CD4-positive, alpha-beta T cell treated with Interleukin-12 subunit alpha and Interleukin-12 subunit beta, for 1 hour (primary cell): Measurements from ENCODE around the gene REPIN1.

Experiments
- DNase-seq: peaks from one replicate; pipeline ENCODE4 v3.0.0-alpha.2; 2020

Gene REPIN1

DNA sequence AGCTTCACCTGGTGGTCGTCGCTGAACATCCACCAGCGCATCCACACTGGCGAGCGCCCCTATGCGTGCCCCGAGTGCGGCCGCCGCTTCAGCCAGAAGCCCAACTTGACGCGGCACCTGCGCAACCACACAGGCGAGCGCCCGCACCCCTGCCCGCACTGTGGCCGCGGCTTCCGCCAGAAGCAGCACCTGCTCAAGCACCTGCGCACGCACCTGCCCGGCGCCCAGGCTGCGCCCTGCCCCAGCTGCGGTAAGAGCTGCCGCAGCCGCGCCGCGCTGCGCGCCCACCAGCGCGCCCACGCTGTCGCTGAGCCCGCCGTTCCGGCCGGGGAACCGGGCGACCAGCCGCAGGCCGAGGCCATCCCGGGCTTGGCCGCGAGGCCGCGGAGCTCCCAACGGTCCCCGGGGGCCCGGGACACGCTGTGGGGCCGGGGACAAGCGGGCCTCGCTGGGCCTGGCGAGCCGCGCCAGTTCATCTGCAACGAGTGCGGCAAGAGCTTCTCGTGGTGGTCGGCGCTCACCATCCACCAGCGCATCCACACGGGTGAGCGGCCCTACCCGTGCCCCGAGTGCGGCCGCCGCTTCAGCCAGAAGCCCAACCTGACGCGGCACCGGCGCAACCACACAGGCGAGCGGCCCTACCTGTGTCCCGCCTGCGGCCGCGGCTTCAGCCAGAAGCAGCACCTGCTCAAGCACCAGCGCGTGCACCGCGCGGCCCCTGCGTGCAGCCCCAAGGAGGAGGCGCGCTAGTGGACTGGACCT is 28.9 kb downstream of the REPIN1 start:
- no peak for DNase-seq

DNA sequence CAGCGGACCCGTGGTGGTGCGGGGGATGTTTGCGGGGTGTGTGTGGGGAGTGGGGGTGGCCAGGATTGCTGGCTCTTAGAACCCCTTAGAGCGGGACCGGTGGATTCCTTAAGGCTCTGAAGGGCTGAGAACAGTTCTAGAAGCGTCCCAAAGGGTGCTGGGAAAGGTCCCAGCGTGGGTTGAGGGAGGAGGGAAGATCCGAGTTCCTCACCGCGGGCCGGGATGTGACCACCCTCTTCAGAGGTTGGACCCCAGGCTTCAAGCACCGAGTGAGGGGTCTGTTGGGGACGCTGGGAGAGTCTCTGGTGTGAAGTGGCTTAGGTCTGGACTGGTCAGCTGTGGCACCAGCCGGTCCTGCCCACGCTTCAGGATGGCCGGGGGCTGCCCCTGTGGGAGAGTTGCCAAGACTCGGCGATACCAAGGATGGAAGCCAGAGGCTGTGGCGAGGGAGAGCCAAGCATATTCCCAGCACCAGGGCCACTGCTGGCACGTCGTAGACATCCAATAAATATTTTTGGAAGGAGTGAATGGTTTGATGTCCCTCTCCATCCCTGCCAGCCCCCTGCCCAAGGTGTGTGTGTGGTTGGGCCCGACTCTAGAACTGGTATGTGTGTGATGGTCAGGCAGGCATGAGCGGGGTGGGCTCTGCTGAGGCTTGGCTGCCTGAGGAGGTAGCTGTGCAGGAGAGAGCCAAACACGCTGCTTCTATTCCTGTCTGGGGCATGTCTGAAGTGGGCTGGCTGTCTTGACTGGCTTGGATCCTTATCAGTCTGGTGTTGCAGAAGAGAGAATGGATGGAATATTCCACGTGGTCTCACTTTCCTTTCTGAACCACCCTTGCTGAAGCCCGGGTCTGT is 29.7 kb downstream of the REPIN1 start:
- DNase-seq = no peak

DNA sequence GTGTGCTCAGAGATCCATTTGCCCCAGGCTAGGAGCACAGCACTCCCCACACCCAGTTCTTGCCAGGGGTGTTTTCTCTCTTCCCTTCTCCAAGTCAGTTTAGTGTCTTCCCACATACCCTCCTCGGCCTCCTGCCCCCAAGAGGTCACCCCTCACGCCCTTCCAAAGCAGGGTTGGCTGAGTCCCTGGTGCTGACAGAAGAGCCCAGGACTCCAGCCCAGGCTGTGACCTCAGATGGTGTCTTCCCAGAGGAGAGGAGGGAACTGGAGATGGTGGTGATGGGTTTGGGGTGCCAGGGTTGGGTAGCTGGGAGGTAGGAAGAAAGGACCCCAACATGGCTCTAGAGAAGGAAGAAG is 30.3 kb downstream of the REPIN1 start:
- DNase-seq = no peak

DNA sequence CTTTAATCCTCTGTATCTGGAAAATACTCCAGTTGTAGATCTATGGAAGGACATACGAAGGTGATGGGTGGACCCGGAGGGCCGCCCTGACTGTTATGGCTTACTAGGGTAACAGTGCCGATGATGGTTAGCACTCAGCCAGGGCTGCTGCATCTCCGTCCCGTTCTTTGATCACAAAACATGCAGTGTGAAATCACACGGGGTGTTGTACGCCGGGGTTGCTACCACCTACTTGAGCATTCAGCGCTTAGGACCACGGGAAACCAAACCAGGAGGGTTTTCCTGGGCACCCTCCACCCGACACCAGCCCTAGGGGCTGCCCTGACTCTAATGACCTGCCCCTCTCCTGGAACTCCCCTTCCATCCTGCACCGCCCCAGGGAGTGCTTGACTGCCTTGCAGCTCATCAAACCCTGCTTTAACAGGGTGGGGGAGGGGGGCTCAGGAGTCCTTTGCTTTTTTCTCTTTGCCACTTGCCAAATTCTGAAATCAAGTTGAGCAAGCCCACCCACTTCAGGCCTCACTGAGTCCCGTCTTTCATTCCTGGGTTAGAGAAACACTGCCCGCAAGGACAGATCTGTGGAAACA is 30.9 kb downstream of the REPIN1 start:
- DNase-seq = no peak

DNA sequence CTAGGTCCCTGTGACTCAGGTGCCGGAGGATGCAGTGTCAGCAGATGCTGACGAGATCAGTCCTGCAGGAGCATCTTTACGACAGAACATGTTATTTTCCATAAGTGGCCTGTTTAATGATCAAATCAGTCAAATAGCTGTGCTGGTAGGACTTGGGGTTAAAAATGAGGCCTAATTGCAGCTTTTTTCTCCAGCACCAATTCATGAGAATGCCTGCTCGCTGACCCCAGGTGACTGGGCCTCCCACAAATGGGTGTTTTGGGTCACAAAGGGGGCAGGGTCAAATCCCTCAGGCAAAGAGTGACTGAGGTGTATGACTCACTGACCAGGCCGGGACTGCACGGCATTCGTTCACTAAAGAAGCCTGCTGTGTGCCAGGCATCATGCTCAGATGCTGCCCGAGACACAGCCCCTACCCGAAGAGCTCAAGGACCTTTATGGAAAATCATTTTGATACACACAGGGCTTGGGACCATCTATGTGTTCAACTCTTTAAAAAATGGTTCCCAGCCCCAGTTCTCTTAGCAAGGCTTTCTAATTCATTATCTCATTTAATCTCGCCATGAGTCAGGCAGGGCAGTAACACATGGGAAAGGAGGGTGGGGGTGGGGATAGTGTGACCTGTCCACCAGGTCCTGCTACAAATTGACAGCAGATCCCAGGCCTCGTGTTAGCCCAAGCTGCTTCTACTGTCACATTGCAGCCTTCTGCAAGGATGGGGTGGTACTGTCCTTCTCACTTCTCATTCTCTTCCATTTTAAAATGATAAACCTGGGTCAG is 31.6 kb downstream of the REPIN1 start:
- no peak for DNase-seq

DNA sequence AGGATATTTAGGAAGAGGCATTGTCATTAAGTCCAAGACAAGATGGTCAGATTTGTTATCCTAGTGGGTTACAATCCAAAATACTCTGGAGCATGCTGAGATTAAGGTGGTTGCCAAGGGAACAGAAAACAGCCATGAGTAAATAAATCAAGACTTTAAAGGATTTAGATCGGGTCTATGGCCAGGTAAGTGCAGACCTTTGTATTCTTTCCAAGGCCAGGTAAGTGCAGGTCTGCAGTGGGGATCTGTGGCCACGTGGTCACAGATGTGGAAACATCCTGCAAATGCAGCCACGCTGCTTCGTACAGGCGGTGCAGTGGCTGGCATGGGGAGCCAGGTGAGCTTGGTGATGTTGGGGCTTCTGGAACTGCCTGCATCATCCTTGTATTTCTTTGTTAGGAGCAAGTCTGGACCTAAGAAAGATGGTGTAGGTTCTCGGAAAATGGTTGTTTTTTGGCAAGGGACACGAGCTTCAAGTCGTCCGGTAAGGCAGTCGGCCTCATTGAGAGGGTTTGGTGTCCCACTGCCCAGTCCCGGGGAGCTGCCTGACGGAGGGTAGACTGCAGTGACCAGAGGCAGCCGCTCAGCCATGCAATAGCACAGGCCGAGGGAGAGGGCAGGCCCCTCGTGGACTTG is 32.3 kb downstream of the REPIN1 start:
- DNase-seq = no peak

DNA sequence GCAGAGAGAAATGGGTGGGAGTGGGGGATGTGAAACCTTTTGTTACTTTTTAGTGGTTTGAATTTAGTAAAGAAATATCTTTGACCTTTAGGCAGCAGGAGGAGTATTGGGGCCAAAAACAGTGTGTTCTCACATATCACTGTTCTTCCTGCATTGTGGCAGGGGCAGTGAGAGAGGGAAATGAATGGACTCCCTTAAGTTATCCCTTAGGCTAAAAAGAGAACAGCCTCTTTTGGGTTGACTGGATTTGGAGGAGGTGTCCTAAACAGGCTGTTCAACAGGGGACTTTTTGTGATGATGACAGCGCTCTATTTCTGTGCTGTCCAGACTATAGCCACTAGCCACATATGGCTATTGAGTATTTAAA is 32.8 kb downstream of the REPIN1 start:
- DNase-seq = no peak

DNA sequence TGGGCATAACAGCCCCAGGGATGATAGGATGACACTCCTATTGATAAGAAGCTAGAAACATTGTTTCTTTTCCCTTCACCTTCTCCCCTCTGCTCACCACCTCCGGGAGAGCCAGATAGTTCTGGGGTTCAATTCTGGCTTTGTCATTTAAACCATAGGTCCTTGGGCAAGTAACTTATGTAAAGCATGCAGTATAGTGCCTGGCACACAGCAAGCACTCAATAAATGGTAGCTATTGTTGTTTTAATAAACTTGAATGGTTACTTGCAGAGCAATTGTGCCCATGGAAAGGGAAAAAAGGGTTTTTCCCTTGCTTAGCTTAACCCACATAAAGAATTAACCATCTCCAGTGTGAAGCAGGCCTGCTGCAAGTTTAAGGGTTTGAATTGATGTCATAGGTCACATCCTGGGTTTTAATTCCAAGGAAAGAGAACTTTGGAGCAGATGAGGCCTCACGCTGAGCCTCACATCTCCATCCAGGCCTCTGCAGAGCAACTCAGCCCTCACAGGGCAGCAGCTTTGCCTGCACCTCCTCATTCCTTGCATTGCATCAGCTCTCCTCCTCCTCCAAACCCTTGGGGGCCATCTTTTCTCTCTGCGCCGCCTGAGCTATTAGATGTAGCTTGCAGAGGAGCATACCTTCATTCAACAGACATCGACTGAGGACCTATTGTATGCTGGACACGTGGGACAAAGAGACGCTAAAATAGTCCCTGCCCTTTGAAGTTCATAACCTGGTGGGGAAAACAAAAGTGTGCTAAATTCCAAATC is 33.4 kb downstream of the REPIN1 start:
- DNase-seq = no peak

DNA sequence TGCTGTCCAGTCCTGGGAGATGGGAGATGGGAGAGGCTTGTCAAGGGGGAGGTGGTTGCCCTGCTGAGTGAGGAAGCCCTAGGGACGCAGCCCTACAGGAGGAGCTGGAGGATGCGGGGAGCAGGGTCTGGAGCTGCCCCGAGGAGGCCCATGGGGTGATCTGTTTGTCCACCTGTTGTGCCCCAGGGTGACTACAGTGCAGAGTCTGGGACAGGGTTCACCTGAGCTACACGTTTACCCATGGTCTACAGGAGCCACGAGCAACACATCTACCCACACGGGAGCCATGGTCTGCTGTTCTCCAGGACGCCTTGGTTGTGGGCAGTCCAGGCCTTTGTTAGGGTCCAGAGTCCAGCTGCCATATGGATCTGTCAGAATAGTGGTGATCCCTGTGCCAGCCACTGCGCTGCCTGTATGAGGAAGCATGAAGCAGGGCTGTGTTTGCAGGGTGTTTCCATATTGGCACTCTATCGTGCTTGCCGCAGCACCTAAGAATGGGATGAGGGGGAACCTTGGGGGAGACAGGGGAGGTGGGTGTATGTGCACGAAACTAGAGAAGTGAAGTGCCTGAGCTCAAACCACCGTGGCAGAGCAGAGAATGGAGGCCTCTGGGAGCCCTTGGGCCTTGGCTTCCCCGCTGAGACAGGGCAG is 34.2 kb downstream of the REPIN1 start:
- DNase-seq = no peak

DNA sequence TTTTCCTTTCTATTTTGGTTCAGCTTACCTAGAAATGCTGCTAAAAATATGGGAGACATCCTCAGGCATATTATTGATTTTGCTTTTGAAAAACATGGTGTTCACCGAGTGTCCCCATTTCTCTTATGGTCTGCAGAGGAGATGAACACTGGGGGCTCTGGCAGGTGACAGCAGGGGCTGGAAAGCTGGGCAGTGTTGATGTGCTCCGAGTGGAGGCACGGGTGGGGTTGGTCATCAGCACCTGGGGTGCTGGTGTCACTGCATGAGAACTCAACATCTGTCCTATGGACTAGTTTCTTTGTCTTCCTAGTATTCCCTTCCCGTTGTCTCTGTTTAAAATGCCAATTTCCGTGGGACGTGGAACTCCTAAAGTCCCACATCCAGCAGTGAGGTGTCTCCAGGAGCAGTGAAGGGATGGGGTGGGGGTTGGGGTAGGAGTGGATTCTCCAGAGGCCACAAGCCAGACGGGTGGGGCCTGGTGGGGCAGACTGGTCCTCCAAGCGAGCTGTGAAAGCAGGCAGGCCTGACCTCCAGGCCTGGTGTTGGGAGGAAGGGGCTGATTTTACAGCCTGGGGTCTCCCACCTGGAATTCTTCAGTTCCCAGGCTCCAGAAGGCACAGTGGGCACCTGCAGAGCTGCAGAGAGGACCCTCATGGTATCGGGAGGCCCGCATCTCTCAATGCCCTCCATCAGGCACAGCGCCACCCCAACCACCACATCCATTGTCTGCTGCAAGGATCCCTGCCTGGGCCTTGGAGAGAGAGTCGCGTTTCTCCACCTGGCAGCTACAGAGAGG is 35.0 kb downstream of the REPIN1 start:
- DNase-seq = no peak

DNA sequence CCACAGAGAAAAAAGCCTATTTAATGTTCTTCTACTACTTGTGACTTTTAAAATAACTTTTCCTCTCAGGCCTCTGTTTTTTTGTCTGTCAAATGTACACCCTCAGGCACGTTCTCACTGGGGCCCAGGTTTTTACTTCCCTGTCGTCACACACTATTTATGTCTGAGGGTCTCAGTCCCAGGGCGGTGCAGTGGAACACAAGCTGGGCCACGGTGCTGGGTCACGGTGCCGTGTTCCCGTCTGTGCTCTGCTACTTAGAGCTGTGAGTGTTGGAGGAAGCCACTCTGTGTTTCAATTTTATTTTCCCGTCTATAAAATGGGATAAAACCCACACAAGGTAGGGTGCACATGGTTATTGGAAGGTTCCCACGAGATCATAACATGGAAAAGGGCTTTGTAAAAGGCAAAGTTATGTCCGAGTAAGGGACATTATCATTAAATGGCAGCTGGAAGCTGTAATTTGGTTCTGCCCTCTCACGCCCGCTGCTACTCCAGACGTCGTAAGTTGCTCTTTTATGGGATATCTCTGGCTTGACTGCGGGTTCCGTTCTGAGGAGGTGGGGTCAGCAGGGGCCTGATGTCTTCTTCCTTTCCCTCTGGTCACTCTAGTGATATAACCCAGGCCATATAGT is 35.7 kb downstream of the REPIN1 start:
- DNase-seq = no peak

DNA sequence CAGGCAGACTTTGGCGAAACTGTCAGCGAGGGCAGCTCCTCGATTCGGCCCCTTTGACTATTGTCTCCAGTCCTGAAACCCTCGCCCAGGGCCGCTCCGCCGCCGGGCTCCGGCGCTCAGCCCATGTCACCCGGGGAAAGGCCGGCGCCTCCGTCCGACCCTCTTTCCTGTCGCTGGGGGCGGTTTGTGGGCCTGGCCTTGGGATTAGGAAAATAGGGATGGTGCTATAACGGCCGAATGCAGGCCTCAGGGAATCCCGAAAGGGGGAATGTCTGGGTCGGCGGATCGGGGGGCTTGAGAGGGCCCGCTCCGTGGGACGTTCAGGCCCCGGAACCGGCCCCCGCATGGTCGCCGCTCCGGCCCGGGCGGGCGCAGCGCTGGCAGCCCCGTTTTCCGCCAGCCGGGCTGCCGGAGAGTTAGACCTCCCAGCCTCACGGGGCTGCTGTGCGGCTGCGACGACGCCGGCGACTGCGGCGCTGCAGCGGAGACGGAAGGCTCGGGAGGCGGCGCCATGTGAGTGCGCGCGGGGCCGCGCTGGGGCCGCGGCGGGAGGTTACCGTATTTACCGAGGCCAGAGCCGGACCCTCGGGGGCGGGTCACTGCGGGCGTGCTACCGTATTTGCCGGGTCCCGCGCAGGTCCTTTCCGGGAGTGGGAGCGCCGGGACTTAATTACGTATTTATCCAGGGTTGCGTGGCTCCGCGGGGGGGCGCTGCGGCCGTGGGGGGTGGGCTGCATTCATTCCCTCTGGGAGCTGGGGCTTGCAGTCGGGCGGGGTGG is 36.4 kb downstream of the REPIN1 start:
- peak; percentile 87 for DNase-seq

DNA sequence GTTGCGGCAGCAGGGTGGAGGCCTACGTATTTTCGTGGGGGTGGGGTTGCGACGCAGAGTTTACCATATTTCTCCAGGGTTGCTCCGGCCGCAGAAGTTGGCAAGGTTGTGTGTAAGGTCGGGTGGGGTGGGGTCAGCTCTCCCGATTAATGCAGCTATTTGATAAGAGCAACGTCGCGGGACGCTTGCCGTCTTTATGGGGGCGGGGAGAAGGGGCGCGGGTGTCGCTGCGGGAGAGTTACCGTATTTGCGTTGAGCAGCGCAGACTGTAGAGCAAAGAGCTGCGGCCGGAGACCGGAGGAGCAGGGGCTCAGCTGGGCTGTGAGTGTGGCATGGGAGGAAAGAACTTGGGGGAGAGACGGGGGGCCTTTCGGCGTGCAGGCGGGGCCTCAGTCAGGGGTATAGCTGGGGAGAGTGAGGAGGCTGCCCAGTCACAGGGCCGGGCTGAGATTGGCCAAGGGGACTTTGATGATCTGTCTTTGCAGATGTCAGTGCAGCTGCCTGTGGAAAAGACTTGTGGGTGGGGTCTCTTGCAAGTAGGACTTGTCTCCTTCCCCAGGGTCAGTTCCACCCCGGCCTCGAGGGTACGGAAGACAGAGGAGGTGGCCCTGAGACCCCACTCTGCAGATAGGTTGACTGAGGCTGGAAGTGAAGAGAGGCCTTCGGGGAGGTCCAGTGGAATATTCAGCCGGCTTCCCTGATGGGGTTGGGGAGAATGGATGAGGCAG is 37.1 kb downstream of the REPIN1 start:
- DNase-seq = no peak

DNA sequence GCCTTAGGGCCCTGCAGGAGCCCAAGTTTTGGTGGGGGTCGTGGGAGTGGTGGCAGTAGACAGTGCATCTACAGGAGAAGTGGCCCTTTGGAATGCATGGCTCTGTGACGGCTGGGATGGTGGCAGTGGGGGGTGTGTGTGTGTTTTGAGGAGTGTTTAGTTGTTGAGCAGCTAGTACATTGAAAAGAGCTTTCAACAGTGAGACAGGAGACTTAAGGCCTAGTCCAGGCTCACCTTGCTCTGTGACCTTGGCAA is 37.6 kb downstream of the REPIN1 start:
- peak; percentile 10 for DNase-seq

DNA sequence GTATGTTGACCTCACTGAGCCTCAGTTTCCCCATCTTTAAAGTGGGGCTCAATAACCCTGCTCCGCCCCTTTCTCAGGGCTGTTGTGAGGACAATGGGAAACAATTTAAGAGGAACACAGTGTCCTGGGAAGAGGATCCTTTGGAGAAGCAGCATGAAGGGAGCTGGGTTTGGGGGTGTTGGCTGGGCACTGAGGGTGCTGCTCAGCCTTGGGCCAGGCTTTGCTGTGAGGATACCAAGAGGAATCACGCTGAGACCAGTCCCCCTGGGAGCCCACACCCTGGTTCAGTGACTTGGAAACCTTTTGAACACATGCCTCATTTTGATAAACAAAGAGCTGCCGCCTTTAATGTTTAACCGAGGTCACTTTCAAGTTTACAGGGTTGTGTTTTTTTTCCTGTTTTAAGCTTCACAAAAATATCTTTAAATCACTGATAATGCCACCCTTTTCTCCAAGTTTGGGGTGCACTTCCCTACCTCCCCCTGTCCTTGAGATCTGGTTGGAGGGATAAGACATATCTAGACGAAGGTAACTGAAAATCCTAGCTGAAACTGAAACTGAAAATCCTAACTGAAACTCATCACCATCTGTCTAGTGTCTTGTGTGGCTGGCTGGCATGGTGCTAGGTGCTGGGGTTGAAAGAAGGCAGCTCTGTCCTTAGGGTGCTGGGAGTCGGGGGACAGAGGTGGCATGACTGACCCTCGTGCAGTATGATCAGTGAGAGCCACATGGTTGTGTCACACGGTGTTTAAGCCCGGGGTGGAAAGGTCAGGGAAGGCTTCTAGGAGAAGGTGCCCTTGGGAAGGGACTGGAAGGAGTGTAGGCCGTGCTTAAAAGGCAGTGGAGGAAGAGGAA is 38.2 kb downstream of the REPIN1 start:
- peak; percentile 49 for DNase-seq

DNA sequence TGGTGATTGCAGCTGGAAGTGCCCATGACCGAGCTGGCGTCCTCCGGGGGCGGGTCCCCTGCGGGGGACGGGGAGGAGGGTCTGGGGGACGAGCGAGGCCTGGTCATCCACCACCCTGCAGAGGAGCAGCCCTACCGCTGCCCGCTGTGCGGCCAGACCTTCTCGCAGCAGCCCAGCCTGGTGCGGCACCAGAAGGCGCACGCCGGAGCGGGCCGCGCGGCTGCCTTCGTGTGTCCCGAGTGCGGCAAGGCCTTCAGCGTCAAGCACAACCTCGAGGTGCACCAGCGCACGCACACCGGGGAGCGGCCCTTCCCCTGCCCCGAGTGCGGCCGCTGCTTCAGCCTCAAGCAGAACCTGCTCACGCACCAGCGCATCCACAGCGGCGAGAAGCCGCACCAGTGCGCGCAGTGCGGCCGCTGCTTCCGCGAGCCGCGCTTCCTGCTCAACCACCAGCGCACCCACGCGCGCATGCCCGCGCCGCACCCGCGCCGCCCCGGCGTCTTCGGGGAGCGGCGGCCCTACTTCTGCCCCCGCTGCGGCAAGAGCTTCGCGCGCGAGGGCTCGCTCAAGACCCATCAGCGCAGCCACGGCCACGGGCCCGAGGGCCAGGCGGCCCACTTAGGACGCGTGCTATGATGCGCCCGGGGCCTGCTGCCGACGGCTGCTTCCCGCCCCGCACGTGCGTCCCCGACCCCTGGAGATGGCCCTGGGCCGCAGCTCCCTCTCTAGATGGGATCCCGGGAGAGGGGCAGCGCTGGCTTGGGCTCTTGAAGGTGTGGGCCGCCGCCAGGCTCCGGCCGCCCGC is 39.2 kb downstream of the REPIN1 start:
- no peak for DNase-seq
